Amniotic epithelial cell (primary cell): ENCODE data around the gene PSMA5.

Experiments
- DNase-seq: peaks from one replicate; pipeline ENCODE4 v3.0.0-alpha.2; 2010; ENCODE audit warnings: low read depth

Gene PSMA5

DNA sequence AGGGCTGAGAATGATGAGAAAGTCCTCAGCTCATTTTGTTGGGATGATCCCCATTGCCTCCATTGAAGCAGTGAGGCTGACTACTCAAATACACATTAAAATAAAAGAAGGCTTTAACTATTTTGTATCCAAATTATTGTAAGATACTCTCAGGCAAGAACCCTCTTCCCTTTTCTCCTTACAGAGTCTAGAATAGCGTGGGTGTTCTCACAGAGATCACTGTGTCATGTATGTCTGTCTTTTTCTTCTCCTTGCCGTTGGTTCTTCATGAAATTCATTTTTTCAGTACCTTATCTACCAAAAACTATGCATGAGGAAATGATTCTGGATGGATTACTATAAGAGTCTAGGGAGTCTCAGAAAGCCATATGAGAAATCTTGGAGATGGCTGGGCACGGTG lies 58.6 kb downstream of the PSMA5 start:
- no peak for DNase-seq

DNA sequence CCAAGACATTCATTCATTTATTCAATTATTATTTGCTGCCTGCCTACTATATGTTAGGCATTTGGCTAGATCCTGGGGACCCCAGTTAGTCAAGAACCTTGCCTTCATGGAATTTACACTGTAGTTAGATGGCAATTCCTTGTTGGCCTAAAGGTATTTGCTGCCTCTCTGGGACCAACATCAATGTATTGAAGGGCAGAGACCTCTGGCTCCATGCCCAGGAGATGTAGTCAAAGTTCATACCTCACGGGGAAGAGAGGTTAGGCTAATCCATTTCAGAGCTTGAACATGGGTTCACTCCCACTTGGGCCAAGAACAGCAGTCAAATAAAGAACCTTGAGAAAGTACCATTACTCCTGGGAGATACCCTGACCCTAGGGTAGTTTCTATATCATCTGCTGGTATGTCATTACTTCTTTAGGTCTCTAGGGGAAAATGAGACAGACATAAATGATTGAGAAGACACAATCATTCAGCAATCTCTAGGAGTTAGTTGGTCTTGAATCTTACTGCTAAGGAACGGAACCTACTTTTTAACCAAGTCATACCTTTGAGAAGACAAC lies 60.5 kb downstream of the PSMA5 start:
- DNase-seq = no peak

- DNase-seq = peak; percentile 37
Observed at GRCh38 chr1:109361649-109362048, 64.6 kb downstream of the PSMA5 start.

DNA sequence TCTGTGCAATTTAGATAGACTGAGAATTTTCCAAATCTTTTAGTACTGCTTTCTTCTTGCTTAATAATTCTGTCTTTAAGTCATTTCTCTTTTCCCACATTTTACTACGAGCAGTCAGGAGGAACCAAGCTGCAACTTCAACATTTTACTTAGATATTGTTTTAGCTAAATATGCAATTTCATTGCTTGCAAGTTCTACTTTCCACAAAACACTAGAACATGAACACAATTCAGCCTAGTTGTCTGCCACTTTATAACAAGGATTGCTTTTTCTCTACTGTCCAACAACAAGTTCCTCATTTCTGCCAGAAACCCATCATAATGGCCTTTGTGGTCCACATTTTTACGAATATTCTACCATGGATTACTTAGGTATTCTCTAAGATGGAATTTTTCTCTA lies 65.2 kb downstream of the PSMA5 start:
- no peak for DNase-seq

- peak; percentile 94 for DNase-seq
Observed at GRCh38 chr1:109357616-109358015, 68.6 kb downstream of the PSMA5 start.

DNA sequence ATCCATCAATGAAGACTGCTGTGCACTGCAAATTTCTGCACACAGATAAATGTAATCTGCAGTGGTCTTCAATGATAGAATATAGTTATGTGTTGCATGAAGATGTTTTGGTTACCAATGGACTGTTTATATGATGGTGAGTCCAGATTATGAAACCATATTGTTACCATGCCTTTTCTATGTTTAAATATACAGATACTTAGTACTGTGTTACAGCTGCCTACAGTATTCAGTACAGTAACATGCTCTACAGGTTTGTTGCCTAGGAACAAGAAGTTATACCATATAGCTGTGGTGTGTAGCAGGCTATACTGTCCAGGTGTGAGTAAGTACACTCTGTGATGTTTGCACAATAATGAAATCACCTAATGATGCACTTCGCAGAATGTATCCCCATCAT lies 69.3 kb downstream of the PSMA5 start:
- no peak for DNase-seq

DNA sequence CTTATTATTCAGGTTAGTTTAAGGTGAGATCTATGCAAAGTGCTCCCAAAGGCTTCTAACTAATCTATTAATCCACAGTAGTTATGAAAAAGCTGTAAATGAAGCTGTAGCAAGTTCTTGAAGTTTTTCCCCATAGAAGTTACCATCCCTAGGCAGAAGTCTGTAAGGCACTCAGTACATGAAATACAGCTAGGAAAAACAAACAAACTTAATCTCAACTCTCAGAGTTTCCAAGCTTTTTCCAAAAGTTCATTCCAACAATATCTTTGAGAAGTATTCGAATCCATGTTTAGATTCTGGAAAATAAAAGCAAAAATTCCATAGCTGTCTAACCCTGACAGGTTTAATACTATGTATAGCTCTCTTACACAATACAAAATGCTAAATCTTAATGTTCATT lies 69.7 kb downstream of the PSMA5 start:
- DNase-seq = no peak

GRCh38 chr1:109354929-109355328 lies 71.3 kb downstream of the PSMA5 start:
- DNase-seq = no peak

DNA sequence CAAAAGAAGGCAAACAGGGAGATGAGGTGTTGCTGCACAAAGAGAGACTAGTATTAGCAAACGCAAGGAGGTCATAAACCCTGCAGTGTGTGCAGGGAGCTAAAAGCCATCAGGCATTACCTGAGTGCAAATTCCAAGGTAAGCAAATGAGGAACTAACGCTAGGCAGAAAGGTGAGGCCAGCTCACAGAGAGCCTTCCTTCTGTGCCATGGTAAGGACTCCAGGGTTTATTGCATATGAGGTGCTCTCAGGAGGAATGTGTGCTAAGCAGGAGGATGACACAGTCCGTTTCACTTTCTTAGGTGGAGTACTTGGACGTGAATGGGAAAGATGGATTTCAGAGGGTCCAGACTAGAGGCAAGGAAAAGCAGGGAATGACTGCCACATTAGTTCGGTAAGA lies 74.8 kb downstream of the PSMA5 start:
- DNase-seq = no peak

- no peak for DNase-seq
Observed at GRCh38 chr1:109350655-109351054, 75.6 kb downstream of the PSMA5 start.

- DNase-seq = no peak
Observed at GRCh38 chr1:109350182-109350581, 76.1 kb downstream of the PSMA5 start.
